Measurements from ENCODE around the gene ISLR.

ISLR gene

DNA sequence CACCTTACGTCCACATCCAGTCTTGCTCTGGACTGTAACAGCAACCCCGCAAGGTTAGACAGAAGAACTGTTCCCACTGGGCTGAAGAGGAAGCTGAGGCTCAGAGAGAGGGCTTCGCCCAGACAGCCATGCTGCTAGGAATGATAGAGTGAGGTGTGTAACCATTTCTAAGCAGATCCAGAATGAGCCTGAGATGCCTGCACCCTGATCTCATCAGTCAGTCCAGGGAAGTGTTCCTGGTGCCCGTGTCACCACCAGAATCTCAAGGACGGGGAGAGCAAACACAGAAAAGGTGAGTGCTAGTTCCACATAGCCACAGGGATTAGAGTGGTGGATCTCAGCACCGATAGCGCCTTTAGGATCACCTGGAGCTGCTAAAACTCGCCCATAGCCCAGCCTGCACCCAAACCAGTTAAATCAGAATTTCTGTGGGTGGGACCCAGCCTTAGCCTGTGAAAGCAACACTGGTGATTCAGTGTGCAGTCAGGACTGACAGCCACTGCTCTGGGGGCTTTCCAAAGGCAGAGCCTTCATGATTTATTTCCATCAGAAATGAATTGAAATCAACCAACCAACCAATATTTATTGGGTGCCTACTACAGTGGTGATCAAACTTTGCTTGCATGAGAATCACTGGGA, 12.3 kb downstream of the ISLR start:
- TF ChIP-seq, protein P1, sequence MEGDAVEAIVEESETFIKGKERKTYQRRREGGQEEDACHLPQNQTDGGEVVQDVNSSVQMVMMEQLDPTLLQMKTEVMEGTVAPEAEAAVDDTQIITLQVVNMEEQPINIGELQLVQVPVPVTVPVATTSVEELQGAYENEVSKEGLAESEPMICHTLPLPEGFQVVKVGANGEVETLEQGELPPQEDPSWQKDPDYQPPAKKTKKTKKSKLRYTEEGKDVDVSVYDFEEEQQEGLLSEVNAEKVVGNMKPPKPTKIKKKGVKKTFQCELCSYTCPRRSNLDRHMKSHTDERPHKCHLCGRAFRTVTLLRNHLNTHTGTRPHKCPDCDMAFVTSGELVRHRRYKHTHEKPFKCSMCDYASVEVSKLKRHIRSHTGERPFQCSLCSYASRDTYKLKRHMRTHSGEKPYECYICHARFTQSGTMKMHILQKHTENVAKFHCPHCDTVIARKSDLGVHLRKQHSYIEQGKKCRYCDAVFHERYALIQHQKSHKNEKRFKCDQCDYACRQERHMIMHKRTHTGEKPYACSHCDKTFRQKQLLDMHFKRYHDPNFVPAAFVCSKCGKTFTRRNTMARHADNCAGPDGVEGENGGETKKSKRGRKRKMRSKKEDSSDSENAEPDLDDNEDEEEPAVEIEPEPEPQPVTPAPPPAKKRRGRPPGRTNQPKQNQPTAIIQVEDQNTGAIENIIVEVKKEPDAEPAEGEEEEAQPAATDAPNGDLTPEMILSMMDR (IDR thresholded peaks at IDR 0.05; ENCODE audit: low read length, missing control alignments), result no peak
- DNase-seq (ENCODE audit: low read depth), result no peak
- H3K4me3 ChIP-seq (replicated peaks; ENCODE audit: low read depth, low read length), result no peak overlapping the region

DNA sequence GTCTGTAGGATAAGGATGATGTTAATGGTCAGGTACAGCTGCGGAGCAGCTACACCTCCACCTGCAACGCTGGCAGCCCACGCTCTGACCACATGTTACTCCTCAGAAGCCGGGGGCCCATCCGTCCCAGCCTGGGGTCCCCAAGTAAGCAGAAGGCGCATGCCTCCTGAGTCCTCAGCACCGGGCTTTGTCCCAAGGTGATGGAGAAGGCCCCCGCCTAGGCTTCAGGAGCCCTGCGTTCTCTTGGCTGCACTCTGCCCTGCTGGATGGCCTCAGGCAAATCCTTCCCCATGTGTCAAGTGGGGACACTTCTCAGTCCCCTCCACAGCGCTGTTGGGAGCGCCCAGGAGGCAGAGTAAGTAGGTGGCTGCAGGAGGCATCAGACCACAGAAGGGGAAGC, 14.7 kb downstream of the ISLR start:
- DNase-seq (ENCODE audit: low read depth), result no peak
- TF ChIP-seq, protein P1 (IDR thresholded peaks at IDR 0.05; ENCODE audit: low read length, missing control alignments), result no peak
- no peak overlapping the region for H3K4me3 ChIP-seq (replicated peaks; ENCODE audit: low read depth, low read length)

DNA sequence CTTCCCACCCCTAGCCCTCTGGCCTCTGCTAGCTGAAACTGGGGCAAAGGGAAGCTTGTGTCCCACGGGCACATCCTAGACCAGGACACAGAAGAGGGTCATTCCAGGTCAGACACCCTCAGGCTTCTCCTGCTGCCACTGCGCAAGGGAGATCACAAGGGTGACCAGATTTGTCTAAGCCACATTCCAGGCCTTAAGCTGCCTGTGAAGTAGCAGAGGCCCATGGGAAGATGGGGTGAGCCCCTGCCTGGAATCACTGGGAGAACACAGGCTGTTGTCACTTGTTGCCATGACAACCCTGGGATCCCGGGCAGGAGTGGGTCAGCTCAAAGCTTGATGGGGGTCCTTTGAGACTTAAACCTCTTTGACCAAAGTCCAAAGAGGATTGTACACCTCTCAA, 18.3 kb downstream of the ISLR start:
- TF ChIP-seq, protein P1 (IDR thresholded peaks at IDR 0.05; ENCODE audit: low read length, missing control alignments), result no peak
- H3K4me3 ChIP-seq (replicated peaks; ENCODE audit: low read depth, low read length), result no peak overlapping the region
- DNase-seq (ENCODE audit: low read depth), result no peak

DNA sequence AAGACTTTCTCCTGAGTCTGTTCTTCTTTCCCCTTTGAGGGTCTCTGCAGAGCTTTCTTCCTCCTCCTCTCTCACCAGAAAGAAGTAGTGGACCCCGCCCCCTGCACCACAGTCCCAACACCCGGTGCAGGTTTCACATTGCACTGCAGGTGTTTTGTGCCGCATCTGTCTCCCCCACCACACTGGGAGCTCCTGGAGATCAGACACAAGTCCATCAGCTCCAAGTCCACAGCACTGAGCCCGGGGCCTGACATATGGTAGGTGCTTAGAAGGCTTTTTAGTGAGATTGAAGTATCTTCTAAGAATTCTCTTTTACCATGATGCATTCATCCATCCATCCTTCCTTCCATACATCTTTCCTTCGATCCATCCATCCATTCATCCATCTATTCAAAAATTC, 19.2 kb downstream of the ISLR start:
- no peak overlapping the region for H3K4me3 ChIP-seq (replicated peaks; ENCODE audit: low read depth, low read length)
- TF ChIP-seq, protein P1 (IDR thresholded peaks at IDR 0.05; ENCODE audit: low read length, missing control alignments), result no peak
- no peak for DNase-seq (ENCODE audit: low read depth)

DNA sequence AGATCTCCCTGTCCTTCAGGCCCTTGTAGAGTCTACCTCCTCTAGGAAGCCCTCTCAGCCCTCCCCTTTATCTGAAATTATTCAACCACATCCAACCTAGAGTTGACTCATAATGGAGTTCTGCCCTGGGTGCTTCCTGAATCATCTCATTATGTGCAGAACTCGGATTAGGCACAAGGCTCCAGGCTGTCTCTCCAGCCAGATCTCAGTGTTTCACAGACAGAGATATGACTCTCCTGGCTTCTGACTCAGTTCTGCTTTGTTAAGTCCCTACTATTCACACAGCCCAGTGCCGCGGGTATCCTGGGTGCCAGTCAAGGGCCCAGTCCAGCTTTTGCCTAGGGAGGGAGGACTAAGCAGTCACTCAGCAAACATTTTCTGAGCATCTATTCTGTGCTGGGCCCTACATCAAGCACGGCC, 19.8 kb downstream of the ISLR start:
- no peak overlapping the region for H3K4me3 ChIP-seq (replicated peaks; ENCODE audit: low read depth, low read length)
- peak; percentile 81 for DNase-seq (ENCODE audit: low read depth)
- TF ChIP-seq, protein P1 (IDR thresholded peaks at IDR 0.05; ENCODE audit: low read length, missing control alignments), result no peak

DNA sequence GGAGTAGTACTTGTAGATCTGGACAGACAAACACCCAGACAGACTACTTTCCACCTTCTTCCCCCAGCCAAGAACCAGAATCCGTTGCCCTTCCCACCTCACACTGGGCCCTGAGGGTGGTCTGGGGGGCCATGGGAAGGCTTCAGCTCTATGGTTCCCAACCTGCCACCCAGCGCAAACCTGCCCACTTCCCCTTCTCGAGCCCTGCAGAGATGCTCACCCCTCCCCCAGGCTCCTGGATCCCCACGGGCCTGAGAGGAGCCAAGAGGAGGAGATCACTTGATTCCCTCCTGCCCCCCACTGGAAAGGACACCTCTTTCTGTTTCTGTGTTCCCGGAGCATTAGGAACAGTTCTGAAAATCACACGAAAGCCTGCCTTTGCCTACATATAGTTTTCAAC, 20.4 kb downstream of the ISLR start:
- DNase-seq (ENCODE audit: low read depth), result no peak
- no peak overlapping the region for H3K4me3 ChIP-seq (replicated peaks; ENCODE audit: low read depth, low read length)
- TF ChIP-seq, protein P1 (IDR thresholded peaks at IDR 0.05; ENCODE audit: low read length, missing control alignments), result no peak

Measured in fibroblast of pulmonary artery (primary cell).